GM21390 (cell line): ENCODE measurements around the gene FUCA1.
"Not testable (repeated sequence)": the region's sequence is repeated elsewhere in the genome, so short reads cannot be mapped to it uniquely, and the experiment has no call there.

ENCODE experiments used
- ATAC-seq: cut with Tn5 transposase; IDR thresholded peaks from one replicate; pipeline ENCODE4 v1.9.1; 2021; ENCODE audit not compliant: unreplicated experiment

The FUCA1 gene

DNA sequence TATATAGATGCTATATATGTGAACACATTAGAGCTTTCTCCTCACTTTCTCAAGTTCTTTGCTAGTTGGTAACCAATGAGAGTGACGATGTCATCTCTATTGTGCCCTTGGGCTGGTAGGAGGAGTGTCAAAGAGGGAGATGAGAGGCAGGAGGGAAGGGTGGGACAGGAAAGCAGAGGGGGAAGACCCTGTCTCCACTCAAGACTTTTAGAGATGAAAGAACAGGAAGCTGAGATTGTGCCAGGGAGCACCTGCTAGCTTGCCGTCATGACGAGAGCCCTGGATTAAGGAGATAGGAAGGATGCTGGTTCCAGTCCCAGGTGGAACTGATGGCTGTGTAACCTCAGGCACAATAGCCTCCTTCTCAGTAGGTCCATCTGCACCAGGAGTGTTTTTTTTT is 28.4 kb upstream of the FUCA1 start:
- ATAC-seq: no peak

GRCh38 chr1:23895993-23896392 is 27.9 kb upstream of the FUCA1 start:
- no peak for ATAC-seq

DNA sequence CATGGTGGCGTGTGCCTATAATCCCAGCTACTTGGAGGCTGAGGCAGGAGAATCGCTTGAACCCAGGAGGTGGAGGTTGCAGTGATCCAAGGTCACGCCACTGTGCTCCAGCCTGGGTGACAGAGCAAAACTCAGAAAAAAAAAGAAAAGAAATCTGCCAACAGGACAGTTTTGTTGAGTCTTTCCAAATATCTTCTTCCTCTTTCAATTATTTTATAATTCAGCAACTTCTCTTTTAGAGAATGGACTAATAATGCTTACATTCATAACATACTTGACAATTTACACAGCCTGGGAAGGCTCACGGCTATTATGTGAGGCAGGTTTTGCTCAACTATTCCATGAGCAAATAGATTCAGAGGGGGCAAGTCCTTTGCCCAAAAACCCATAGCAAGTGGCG is 27.0 kb upstream of the FUCA1 start:
- no peak for ATAC-seq

DNA sequence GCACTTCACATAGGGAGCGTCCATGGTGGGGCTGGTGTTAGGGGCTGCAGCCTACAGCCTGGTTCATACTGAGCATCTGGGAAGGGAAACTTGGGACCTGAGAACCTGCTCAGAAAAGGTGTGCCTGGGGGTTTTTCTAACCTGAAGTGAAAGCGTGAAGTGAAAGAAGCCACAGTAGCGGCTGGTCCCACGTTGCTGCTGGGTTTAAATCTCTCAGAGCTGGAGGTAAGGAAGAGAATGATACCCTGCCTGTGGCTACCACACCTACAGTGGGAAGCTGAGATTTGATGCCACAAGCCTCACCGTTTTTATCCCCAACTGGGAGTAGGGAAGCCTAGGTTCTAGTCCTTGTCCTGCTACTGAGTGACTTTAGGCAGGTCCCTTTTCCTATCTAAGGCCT is 21.0 kb upstream of the FUCA1 start:
- ATAC-seq: peak; percentile 62

- ATAC-seq: no peak
Measured at GRCh38 chr1:23885222-23885621, 17.1 kb upstream of the FUCA1 start.

GRCh38 chr1:23882746-23883145 is 14.7 kb upstream of the FUCA1 start:
- ATAC-seq: no peak

DNA sequence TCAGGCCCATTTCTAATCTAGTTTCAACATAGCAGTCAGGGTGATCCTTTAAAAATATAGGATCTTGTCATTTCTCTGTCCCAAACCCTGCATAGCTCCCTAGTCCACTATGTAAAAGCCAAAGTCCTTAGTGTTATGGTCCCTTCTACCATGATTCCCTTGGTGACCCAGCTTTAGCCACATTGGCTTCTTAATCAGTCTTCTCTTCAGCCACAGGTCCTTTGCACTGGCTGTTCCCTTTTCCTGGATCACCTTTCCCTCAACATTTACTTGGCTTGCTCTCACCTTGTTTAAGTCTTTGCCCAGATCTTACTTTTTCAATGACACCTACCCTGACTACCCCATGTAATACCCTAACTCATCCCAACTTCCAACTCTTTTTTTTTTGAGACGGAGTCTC is 11.7 kb upstream of the FUCA1 start:
- ATAC-seq: no peak

DNA sequence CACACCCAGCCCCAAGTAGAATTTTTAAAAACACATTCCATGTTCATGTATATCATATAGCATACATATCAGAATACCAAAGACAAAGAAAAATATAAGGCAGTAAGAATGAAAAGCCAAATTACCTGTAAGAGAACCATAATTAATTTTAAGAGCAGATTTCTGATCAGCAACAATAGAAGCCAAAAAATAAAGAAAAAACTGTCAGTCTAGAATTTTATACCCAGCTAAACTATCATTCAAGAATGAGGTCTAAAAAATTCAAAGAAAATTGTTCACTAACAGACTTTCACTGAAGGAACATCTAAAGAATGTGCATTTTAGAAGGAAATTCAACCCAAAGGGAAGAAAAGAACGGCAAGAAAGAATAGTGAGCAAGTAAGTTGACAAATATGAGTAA is 10.6 kb upstream of the FUCA1 start:
- no peak for ATAC-seq

DNA sequence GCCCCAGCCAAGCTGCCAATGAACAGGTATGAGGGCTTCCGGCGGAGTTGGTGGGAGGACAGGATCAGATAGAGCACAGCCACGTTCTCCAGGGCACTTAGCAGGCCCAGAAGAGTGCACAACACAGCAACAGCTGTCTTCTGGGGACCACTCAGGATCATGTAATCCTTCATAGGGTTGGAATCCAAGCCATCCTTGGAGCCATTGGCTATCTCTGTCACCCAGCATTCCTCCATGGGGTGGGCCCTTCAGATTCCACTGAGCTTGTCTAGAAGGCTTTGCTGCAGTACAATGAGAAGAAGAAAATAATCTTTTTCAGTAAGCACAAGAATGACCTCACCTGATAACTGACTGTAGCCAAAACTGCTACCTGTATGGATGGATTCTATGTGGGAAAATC is 7.3 kb upstream of the FUCA1 start:
- no peak for ATAC-seq

DNA sequence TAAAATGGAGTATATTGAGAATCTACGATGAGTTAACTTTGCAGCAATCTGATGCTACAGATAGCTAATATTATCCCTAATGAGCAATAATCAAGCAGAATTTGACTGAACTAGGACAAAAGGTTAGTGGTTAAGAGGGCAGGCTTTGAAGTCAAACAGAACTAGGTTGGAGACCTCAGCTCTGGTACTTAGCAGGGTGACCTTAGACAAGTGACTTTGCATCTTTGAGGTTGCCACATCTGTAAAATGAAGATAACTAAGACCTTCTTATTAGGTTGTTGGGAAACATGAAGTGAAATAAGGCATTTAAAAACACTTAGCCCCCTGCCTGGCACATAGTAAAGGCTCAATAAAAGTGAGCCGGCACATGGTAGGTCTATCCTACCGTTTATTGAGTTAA is 4.3 kb upstream of the FUCA1 start:
- ATAC-seq: no peak

GRCh38 chr1:23869051-23869450 is 961 bp upstream of the FUCA1 start:
- no peak for ATAC-seq

GRCh38 chr1:23868557-23869016 is 497 bp upstream of the FUCA1 start:
- peak; percentile 6 for ATAC-seq

DNA sequence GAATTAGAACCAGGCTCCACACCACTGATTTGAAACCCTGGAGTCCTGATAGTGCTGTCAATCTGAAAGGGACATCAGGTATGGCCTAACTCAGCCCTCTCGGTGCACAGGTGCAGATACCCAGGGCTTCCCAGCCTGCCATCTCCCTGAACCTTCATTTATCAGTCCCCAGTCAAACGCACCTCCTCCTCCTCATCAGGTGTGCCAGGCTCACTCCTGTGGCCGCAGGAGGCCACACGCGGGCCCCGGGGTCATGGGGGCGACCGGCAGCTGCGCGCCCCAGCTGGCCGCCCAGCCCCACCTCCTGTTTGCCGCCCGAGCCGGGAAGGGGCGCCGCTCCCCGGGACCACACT is 572 bp downstream of the FUCA1 start:
- ATAC-seq: no peak

DNA sequence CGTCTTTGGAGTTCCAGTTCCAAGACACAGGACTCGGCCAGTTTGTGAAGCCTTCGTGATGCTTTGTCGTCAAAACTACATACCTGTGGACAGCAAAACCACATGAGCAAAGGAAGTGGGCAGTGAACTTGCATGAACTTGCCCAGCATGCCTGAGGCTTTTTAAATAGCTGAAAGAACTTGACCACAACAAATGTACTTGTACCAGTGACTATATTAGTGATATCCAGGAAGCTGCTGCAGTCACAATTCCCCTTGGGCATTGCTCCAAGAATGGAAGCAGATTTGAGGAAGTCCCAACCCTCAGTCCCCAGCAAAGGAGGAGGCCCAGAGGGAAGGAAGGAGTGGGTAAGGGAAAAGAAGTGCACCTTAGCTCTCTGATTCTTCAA is 2.6 kb downstream of the FUCA1 start:
- ATAC-seq: no peak

DNA sequence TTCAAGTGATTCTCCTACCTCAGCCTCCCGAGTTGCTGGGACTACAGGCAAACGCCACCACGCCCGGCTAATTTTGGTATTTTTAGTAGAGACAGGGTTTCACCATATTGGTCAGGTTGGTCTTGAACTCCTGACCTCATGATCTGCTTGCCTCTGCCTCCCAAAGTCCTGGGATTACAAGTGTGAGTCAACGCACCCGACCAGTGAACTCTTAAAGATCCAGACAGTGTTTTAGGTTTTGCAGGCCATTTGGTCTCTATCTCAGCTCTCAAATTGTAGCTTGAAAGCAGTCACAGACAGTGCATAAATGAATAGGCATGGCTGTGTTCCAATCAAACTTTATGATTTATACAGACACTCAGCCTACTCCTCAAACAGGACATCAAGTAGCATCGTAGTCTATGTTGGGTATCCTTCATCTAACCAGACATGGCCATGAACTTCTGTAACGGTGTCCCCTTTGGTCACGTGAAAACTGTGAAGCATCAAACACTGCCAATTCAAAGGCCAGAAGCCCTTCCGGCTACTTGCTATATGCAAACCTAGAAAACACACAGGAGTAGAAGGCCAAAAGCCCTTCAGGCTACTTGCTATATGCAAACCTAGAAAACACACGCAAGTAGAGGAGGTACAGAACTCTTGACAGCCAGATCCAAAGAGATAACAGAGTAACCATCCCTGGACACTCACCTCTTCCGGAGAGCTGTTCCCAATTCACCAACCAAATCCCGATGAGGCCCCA is 3.1 kb downstream of the FUCA1 start:
- no peak for ATAC-seq

DNA sequence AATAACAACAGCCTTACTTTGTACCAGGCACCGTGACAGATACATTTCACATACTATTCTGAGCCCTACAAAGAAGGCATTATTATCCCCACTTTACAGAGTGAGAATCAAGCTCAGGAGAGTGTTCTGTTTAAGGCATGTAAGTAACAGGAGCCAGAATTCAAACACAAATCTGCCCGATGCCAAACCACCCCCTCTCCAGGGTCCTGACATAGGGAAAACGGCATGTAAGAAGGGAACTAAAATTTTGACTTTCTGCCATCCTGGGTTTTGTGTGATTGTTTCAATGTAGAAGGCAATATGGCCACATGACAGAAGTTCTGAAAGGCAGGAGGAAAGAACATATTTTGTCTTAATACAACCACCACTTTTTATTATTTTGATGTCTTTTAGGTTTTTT is 5.5 kb downstream of the FUCA1 start:
- ATAC-seq: no peak

- ATAC-seq: no peak
Measured at GRCh38 chr1:23854568-23854967, 13.5 kb downstream of the FUCA1 start.

DNA sequence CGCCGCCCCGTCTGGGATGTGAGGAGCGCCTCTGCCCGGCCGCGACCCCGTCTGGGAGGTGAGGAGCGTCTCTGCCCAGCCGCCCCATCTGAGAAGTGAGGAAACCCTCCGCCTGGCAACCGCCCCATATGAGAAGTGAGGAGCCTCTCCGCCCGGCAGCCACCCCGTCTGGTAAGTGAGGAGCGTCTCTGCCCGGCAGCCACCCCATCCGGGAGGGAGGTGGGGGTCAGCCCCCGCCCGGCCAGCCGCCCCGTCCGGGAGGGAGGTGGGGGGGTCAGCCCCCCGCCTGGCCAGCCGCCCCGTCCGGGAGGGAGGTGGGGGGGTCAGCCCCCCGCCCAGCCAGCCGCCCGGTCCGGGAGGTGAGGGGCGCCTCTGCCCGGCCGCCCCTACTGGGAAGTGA is 15.0 kb downstream of the FUCA1 start:
- ATAC-seq: not testable (repeated sequence)

DNA sequence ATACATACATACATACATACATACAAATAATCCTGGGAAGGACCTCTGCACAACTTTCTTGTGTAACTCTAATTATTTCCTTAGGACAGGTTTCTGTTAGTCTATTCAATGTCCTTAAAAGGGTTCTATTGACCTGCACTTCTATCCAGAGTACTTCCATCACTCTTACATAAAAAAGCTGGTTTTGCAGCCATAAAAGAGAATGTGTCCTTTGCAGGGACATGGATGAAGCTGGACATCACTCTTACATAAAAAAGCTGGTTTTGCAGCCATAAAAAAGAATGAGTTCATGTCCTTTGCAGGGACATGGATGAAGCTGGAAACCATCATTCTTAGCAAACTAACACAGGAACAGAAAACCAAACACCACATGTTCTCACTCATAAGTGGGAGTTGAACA is 16.7 kb downstream of the FUCA1 start:
- ATAC-seq: not testable (repeated sequence)

GRCh38 chr1:23848673-23849616 is 19.1 kb downstream of the FUCA1 start:
- no peak for ATAC-seq

- ATAC-seq: not testable (repeated sequence)
Measured at GRCh38 chr1:23847482-23848095, 20.5 kb downstream of the FUCA1 start.

DNA sequence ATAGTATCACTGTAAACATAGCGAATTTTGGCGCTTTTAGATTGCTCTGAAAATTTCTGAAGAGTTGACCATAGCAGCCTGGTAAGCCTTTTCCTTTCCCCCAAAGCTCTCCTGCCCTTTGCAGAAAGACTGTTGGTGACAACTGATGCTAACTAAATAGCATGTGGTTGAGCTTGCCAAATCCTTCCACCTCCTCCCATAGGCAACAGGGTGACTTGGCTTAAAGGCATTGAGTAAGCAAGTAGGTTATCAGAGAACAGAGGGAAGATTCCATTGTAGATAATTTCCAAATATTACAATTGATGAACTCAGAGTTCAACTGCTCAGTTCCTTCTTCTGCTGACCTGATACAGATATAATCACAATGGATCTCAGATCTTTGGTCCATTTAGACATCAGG is 22.9 kb downstream of the FUCA1 start:
- no peak for ATAC-seq
